BLaER1 treated with 17β-estradiol and CSF1 and Interleukin-3, amounts not matched to agents 10 nM and 100 nM (cell line): ENCODE results near the gene GGTA1.

ENCODE experiments used
- H3K27ac ChIP-seq, 11 experiments: shearing (Covaris generic); formaldehyde crosslinking; 2 replicates each; pipeline ENCODE4 v1.8.1; 2022
- H3K27me3 ChIP-seq, 11 experiments: shearing (Covaris generic); formaldehyde crosslinking; 2 replicates each; pipeline ENCODE4 v1.8.1; 2022
- H3K36me3 ChIP-seq, 11 experiments: shearing (Covaris generic); formaldehyde crosslinking; 2 replicates each; pipeline ENCODE4 v1.8.1; 2022
- H3K4me1 ChIP-seq, 10 experiments: shearing (Covaris generic); formaldehyde crosslinking; 2 replicates each; pipeline ENCODE4 v1.8.1; 2022
- H3K4me2 ChIP-seq, 11 experiments: shearing (Covaris generic); formaldehyde crosslinking; 2 replicates each; pipeline ENCODE4 v1.8.1; 2022
- H3K4me3 ChIP-seq, 10 experiments: shearing (Covaris generic); formaldehyde crosslinking; 2 replicates each; pipeline ENCODE4 v1.8.1; 2022
- H3K9ac ChIP-seq, 11 experiments: shearing (Covaris generic); formaldehyde crosslinking; 2 replicates each; pipeline ENCODE4 v1.8.1; 2022
- H3K9me3 ChIP-seq, 11 experiments: shearing (Covaris generic); formaldehyde crosslinking; replicated peaks in 1 of 11; 2 replicates each; pipeline ENCODE4 v1.8.1; 2022
- H4K20me1 ChIP-seq, 11 experiments: shearing (Covaris generic); formaldehyde crosslinking; 2 replicates each; pipeline ENCODE4 v1.8.1; 2022
- Cebpa-rat ChIP-seq, 11 experiments: shearing (Covaris generic); IDR thresholded peaks; 2 replicates each; pipeline ENCODE4 v1.8.1; 2022

The GGTA1 gene

DNA sequence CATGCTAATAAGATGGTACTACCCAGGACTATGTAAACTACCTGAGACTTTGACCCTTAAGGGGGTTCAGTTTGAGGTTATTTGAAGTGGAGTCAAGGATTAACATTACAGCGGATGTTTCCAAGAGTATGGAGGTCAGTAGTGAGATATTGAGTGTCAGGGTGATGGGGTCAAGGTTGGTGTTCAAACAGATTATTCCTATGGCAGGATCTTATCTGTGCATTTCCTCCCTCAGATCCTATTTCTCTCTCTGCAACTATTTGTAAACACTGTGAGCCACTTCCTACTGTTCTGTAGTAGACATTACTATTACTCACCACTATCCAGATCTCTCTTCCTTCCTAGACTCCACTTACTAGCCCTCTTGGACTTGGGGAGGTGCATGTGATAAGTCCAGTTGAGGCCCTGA is 75.6 kb downstream of the GGTA1 start:
- H3K9me3 ChIP-seq: peaks cover 12 to 30% (median 23%) of the 10 kb centered on the region in 11 experiments
- no peaks in the 10 kb centered on the region for H4K20me1 ChIP-seq
- no peak overlapping the region for H3K27ac ChIP-seq
- no peak overlapping the region for H3K9ac ChIP-seq
- no peak overlapping the region for H3K4me2 ChIP-seq
- peaks cover 7 to 15% (median 9%) of the 10 kb centered on the region in 10 experiments; a peak in 18 of 20 replicates for H3K4me1 ChIP-seq
- no peak overlapping the region for H3K4me3 ChIP-seq
- TF ChIP-seq Cebpa-rat (IDR thresholded peaks at IDR 0.05): no peak
- H3K27me3 ChIP-seq: no peaks in the 10 kb centered on the region
- no peaks in the 10 kb centered on the region for H3K36me3 ChIP-seq

DNA sequence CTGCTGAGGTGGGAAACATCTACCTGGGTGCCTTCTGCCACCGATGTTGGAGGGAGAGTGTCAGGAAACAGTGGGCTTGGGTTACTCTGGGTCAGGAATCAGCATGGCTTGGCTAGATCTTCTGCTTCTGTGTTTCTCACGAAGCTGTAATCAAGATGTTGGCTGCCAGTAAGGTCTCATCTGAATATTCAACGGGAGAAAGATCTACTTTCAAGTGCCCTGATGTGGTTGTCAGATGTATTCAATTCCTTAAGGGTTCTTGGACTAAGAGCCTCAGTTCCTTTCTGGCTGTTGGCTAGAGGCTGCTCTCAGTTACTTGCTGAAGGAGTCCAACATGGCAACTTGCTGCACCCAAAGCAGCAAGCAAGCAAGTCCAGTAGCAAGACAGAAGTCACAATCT is 87.7 kb downstream of the GGTA1 start:
- H3K27me3 ChIP-seq: no peaks in the 10 kb centered on the region
- no peak overlapping the region for H3K4me3 ChIP-seq
- no peak overlapping the region for H3K27ac ChIP-seq
- H3K9me3 ChIP-seq: peaks cover 0 to 3% (median 0%) of the 10 kb centered on the region in 11 experiments; a peak in 3 of 22 replicates
- H3K4me2 ChIP-seq: no peak overlapping the region
- H3K9ac ChIP-seq: no peak overlapping the region
- no peaks in the 10 kb centered on the region for H4K20me1 ChIP-seq
- no peaks in the 10 kb centered on the region for H3K36me3 ChIP-seq
- no peak for TF ChIP-seq Cebpa-rat (IDR thresholded peaks at IDR 0.05)
- no peaks in the 10 kb centered on the region for H3K4me1 ChIP-seq

DNA sequence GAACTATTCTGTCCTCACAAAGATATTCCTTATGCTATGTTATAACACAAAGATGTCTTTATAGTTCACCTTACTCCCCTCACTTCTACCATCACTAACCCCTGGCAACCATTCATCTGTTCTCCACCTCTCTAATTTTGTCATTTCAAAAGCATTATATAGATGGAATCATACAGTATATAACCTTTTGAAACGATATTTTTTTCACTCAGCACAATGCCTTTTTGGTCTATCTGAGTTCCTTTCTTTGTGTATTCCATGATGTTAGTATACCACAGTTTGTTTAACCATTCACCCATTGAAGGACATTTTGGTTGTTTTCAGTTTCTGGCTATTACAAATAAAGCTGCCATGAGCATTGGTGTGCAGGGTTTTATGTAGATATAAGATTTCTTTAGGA is 93.7 kb downstream of the GGTA1 start:
- Histone ChIP-seq H3K36me3 (peaks cover 0 to 5% (median 0%) of the 10 kb centered on the region in 11 experiments; a peak in 1 of 22 replicates), H3K27ac (no peak overlapping the region), H3K4me1 (no peaks in the 10 kb centered on the region), H3K9ac (no peak overlapping the region), H3K4me2 (no peak overlapping the region), H3K9me3 (peaks cover 11 to 41% (median 23%) of the 10 kb centered on the region in 11 experiments), H3K27me3 (no peaks in the 10 kb centered on the region), H4K20me1 (no peaks in the 10 kb centered on the region), H3K4me3 (no peak overlapping the region; a peak in 1 of 20 replicates)
- no peak for TF ChIP-seq Cebpa-rat (IDR thresholded peaks at IDR 0.05)
